HG03432 (cell line): ENCODE measurements around the gene COL6A1.

Experiments
- ATAC-seq: cut with Tn5 transposase; IDR thresholded peaks from one replicate; pipeline ENCODE4 v1.9.1; 2021; ENCODE audit warnings: mild to moderate bottlenecking, moderate library complexity; ENCODE audit not compliant: unreplicated experiment

The COL6A1 gene

DNA sequence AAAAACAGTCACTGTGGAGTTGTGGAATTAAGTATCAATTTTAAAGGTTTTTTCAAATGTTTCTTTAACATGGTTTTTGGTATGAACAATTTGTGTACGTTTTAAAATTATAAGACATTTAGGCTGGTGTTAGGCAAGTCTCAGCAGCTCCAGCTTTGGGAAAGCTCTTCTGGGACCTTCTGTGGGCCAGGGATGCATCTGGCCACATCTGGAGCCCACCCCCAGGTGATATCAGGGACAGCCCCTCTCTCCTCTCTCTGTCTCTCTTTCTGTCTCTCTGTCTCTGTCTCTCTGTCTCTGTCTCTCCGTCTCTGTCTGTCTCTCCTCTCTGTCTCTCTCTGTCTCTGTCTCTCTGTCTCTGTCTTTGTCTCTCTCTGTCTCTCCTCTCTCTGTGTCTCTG is 1.3 kb upstream of the COL6A1 start:
- ATAC-seq, result no peak

DNA sequence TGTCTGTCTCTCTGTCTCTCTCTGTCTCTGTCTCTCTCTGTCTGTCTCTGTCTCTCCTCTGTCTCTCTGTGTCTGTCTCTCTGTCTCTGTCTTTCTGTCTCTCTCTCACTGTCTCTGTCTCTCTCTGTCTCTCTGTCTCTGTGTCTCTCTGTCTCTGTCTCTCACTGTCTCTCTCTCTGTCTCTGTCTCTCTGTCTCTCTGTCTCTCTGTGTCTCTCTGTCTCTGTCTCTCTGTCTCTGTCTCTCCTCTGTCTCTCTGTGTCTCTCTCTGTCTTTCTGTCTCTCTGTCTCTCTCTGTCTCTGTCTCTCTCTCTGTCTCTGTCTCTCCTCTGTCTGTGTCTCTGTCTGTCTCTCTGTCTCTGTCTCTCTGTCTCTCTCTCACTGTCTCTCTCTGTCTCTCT is 873 bp upstream of the COL6A1 start:
- ATAC-seq, result no peak

DNA sequence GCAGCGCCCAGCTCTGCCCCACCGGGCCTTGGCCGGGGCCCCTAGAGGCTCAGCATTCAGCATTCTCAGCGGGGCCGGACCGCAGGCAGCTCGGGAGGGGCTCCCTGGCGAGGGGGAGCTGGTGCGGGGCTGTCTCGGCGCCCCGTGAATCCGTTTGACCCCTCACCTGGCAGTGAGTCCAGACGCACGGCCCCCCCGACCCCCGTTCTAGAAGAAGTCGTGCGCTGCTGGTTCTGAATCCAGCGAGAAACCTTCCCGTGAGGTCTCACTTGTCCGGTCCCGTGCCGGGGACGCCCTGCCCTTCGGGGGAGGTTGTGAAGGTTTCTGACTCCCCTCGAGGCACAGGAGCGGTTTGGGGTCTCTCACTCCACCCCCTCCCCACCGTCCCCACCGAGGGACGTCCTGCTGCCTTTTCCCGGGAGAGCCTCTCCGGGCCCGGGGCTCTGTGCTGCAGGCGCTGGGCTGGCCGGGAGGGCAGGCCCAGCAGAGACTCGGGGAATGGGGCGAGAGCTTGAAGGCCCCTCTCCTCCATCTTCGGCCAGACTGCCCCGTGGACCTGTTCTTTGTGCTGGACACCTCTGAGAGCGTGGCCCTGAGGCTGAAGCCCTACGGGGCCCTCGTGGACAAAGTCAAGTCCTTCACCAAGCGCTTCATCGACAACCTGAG is 655 bp downstream of the COL6A1 start:
- ATAC-seq, result no peak

DNA sequence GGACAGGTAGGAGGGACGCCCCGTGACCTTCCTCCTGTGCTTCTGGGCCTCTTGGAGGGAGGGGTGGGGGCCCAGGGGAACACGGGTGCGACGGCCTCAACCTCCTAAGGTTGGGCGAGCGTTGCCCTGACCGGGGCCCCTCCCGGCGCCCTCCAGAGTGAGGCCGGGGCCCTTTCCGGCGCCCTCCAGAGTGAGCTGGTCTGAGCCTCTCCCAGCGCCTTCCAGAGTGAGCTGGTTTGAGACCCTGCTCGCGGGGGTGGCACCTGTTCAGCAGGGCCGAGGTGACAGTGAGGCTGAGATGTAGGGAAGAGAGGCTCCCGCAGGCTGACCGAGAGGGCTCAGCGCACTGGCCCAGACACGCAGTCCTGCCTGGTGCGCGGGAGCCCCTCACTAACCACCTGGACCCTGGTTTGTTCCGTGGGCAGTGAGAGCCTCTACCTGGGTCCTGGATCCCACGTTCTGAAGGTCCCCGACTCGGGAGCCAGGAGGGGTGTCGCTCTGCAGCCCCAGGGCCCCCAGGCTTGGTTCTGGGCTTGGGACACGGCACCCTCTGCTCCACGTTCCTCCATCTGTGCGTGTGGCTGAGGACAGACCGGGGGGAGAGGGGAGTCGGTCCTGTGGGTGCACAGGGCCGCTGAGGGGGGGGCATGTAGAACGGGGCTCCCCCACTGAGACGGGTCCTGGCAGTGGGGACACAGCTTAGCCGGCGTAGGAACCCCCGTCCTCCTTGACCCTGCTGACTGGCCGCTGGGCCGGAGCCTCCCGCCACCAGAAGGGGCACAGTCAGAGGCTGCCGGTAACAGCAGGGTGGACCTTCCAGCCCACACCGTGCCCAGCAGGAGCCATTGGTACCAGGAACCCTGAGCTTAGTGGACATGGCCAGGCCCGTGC is 1.4 kb downstream of the COL6A1 start:
- ATAC-seq, result no peak

DNA sequence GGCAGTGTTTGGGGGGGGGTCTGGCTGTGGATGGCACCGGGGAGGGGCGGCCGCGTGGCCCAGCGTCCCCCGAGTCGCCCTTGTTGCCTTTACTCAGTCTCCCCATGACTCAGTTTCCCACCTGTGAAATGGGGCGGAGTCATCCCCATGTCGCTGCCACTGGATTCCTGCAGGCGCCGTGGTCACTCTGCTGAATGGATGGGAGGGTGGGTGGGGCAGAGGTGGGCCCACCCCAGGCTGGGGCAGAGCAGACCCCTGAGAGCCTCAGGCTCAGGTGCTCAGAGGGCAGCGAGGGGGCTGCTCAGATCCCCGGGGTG is 2.0 kb downstream of the COL6A1 start:
- ATAC-seq, result no peak

DNA sequence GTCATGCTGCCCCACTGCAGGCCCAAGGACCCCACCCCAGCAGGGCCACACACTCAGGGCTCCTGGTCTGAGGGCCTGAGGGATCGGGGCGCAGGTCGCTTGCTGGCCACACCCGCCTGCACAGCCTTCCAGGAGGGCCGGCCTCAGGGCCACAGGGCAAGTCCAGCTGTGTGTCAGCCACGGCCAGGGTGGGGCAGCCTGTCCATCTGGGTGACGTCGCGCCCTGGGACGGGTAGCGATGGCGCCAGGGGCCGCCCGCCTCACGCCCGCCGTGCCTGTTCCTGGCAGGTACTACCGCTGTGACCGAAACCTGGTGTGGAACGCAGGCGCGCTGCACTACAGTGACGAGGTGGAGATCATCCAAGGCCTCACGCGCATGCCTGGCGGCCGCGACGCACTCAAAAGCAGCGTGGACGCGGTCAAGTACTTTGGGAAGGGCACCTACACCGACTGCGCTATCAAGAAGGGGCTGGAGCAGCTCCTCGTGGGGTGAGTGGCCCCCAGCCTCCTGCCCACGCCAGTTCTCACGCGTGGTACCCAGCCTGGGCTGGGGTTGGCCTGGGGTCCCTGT is 2.5 kb downstream of the COL6A1 start:
- no peak for ATAC-seq

DNA sequence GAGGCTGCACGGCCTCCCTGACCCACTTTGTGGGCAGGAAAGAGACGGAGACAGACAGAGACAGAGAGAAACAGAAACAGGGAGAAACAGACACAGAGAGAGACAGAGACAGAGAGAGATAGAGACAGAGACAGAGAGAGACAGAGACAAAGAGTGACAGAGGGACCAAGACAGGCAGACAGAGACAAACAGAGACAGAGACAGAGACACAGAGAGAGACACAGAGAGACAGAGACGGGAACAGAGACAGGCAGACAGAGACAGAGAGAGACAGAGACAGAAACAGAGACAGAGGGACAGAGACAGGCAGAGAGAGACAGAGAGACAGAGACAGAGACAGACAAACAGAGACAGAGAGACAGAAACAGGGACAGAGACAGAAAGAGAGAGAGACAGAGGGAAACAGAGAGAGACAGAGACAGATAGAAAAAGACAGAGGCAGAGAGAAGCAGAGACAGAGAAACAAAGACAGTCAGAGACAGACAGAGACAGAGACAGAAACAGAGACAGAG is 3.1 kb downstream of the COL6A1 start:
- no peak for ATAC-seq

DNA sequence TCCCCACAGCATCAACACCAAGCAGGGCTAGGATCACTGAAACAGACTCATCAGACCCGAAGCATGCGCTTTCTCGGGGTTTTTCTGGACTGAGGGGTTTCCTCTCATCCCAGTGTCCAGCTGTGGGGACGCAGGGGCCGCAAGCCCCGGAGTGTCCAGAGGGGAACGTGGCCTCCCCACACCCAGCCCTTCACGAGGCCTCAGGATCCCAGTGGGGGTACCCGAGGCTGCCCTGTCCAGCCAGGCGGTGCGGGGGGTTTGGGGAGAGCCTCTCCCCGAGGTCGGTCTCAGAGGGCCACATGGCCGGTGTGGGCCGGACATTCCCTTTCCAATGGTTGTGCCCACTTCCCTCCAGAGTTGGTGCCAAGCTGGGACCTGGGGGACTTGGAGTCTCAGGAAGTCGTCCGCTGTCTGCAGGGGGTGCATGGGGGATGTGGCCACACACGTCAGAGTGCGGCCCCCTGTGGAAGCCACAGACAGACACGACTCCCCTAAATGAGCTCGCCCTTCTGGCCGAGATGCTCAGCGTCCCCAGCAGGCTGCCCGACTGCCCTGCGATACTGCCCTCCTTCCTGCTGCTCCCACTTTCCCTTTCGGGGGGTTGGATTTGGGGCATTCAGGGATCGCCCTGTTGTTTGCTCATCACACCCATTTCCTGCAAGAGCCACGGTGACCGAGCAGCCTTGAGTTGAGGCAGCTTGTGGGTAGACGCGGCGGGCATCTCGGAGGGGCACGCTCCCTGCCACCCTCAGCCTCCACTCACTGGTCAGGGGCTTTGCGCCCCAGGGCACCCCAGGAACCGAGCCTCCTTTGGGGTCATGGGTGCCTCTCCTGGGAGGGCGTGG is 4.1 kb downstream of the COL6A1 start:
- ATAC-seq, result no peak

DNA sequence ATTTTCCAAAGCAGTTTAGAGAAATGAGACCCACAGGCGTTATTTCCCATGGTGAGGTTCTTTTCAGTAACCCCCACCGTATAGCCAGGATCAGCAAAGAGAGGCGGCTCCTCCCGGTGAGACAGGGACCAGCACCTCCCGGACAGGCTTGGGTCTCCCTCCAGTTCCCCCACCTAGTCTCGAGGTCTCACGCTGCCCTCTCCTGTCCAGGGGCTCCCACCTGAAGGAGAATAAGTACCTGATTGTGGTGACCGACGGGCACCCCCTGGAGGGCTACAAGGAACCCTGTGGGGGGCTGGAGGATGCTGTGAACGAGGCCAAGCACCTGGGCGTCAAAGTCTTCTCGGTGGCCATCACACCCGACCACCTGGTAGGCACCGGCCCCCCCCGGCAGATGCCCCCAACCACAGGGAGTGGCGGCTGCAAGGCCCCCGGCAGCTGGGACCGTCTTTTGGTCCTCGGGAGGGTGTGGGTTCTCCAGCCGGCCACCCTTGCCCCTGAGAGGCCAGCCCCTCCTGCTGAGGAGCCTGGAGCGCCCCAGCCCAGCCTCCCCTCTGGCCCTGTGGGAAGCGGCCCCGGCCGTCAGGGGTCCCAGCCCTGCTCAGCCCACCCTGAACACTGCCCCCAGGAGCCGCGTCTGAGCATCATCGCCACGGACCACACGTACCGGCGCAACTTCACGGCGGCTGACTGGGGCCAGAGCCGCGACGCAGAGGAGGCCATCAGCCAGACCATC is 4.9 kb downstream of the COL6A1 start:
- no peak for ATAC-seq

DNA sequence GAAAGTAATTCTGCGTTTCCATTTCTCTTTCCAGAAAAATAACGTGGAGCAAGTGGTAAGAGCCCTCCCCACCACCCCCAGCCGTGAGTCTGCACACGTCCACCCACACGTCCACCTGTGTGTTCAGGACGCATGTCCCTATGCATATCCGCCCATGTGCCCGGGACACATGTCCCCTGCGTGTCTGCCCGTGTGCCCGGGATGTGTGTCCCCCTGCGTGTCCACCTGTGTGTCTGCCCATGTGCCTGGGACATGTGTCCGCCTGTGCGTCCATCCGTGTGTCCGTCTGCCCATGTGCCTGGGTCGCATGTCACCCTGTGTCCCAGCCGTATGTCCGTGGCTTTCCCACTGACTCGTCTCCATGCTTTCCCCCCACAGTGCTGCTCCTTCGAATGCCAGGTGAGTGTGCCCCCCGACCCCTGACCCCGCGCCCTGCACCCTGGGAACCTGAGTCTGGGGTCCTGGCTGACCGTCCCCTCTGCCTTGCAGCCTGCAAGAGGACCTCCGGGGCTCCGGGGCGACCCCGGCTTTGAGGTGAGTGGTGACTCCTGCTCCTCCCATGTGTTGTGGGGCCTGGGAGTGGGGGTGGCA is 5.6 kb downstream of the COL6A1 start:
- ATAC-seq, result no peak

DNA sequence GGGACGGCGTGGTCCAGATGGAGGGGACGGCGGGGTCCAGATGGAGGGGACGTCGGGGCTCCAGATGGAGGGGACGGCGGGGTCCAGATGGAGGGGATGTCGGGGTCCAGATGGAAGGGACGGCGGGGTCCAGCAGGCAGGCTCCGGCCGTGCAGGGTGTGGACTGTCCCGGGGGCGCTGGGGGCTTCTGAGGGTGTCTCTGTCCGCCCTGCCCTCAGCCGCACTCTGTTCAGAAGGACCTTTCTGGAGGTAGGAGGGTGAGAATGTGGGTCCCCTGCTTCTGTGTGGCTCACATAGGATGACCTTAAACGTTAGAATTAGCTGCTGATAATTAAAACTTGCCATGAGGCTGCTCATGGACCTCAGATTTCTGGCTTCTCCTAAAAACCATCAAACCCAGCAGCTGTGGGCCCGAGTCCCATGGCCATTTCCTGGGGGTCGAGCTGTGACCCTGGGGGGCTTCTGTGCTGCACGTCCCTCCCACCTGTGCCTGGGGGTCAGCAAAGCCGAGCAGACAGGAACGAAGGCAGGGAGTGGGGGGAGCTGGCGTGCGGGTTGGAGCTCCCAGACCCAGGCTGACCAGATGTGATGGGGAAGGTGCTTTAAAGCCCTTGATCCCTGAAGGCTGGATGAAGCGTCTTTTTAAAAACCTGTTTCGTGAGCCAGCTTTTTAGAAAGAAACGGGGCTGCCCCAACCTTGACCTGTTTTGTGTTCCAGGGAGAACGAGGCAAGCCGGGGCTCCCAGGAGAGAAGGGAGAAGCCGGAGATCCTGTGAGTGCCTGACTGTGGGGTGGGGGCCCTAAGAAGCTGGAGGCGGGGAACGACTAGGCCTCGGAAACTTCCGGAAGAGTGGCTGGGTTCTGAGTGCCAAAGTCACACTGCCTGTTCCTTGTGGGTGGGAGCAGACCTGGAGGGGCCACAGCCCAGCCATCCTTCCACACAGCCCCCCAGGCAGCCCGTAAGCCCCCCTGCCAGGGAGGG is 7.1 kb downstream of the COL6A1 start:
- no peak for ATAC-seq

DNA sequence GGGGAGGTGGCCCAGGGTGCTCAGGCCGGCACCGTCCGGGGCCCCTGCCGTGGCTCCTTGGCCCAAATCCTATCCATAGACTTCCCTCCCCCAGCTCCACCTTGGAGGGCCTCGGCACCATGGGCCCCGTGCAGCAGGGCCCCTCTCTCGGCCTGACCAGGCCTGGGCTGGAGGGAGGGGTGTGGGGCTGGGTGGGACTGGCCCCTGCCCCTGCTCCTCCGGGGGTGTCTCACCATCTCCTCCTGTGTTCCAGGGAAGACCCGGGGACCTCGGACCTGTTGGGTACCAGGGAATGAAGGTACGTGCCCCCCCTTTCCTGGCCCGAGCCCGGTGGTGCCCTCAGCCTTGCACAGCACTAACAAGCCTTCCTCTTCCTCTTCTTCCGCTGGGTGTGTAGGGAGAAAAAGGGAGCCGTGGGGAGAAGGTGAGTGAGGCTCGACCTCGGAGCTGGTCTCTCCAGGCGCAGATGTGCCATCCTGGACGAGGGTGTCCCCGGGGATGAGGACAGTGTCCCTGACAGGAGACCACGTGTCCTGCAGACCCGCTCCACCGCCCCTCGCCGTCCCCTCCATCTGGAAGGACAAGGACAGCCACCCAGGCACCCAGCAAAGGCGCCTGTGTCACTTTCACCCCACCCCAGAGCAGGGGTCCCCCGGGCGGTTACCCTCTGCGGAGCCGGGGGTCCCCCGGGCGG is 7.9 kb downstream of the COL6A1 start:
- ATAC-seq, result no peak

DNA sequence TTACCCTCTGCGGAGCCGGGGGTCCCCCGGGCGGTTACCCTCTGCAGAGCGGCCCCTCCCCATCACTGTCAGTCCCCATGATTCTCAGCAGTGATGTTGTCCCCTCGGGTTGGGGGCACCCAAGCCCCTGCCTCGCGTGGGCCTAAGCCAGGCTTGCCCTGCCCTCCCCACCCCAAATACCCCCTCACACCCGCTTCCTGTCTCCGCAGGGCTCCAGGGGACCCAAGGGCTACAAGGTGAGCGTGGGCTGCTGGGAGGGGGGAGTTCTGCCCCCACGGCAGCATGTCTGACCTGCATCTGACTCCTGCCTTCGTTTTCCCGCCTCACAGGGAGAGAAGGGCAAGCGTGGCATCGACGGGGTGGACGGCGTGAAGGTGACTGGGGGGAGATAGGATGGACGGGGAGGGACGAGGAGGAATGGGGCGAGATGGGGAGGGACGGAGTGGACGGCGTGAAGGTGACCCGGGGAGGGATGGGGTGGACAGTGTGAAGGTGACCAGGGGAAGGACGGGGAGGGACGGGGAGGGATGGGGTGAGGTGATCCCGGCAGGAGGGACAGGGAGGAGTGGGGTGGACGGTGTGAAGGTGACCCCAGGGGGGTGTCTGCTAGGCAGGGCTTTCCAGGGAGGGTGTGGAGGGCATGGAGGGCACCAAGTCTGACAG is 8.6 kb downstream of the COL6A1 start:
- ATAC-seq, result no peak

DNA sequence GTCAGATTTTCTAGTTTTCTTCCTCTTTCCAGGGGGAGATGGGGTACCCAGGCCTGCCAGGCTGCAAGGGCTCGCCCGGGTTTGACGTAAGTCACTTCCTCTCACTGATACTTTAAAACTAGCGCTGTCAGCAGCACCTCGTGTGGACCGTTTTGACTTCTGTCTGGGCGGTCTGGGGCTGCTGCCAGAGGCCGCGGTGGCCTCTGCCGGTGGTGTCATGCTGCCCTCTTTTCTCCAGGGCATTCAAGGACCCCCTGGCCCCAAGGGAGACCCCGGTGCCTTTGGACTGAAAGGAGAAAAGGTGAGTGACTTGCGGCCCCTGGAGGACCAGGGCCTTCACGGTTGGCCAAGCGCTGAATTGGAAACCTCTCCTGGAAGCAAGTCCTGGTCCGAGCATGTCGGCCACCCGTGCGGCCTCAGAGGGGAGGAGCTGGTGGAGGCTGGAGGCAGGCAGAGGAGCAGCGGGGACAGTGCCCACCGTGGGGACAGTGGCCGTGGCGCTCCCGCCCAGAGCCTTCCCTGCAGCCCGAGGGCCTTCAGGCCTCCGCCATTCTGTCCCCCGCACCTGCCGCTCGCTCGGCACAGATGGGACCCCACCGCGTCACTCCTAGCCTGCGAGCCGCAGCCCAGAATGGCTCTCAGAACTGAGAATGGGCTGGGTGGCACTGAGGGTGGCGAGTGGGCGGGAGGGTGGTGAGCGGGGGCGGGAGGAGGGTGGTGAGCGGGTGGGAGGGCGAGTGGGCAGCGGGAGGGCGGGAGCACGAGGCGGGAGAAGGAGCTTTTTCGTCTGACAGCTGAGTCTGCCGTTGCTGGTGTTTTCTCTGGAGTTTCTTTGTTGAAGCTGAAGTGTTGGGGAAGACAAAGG is 9.4 kb downstream of the COL6A1 start:
- ATAC-seq, result no peak

DNA sequence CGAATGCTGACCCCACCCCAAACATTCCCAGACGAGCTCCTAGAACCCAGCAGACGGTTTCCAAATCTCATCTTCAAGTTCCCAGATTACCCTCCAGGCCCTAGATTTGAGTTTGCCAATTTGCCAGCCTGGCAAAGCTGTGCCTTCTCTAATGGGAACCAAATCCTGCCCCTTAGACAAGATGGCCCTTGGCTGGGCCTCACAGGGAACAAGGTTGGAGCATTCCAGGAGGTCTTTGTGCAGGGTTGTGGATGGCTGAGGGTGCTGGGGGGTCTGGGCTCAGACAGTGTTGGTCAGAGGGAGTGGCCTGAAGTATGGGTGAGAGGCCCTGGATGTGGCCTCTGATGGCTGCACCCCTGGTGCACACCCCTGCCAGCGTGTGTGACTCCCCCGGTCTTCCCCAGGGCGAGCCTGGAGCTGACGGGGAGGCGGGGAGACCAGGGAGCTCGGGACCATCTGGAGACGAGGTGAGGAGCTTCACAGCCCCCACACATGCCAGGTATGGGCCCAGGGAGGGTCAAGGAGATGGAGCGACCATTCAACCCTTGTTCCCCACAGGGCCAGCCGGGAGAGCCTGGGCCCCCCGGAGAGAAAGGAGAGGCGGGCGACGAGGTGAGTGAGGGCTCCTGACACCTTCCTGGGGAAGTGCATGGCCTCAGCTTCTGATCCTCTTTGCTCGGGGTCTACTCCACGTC is 10.2 kb downstream of the COL6A1 start:
- no peak for ATAC-seq
